Mucosa of gallbladder (tissue), 1 donor: ENCODE data around the gene METTL23. TPM values are rescaled to one million over a fixed set of nuclear protein-coding genes. Genes with fewer than 3 reads are reported as not detected.
A peak's percentile ranks its signal among the peaks of the same experiment; 100 is the strongest.
"Not testable (repeated sequence)": the region's sequence is repeated elsewhere in the genome, so short reads cannot be mapped to it uniquely, and the experiment has no call there.

Experiments
- DNase-seq: peaks from one replicate; pipeline ENCODE4 v3.0.0-alpha.2; 2020; ENCODE audit warnings: low spot score
- total RNA-seq: library from RNA; stranded (reverse); gene quantifications from one replicate; pipeline ENCODE4 v1.2.1, GENCODE V29; 2021
- donor health status: DM: no; HTN: no; CAD: no.

The METTL23 gene
- total RNA-seq, 1 donor from 2014 or later: 35.0 TPM

DNA sequence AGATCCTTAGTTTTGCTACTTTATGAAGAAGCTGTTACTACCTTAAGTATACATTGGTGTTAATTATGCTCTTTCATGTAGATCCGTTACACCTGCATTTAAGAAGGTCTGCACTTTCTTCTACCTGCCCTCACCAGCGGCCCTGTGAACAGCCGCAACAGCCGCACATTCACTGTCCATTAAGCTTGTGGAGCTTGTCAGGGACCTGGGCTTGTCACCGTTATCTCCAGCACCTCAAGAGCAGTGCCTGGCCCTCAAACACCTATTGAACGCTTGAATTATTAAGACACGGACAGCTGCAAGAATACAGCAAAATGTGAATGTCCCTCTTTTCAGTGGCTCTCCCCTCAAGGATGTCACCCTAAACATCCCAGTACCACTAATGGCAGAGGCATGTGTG, 12.9 kb upstream of the METTL23 start:
- DNase-seq: no peak

DNA sequence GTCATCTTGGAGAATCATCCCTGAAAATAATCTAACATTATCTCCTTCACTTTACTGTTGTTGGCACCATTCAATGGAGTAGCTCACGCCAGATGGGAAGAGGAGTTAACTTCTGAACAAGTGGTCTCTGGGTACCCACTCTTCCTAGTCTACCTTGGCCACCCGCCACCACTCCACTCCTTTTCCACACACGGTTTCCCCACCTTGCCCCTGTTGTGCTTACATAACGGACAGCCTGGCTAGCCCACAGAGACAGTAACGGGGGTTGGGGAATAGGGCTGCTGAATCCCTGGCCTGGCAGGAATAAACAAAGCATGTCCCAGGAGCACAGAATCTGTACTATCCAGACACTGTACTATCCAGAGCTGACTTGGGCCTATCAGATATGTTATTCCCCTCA, 12.3 kb upstream of the METTL23 start:
- no peak for DNase-seq

DNA sequence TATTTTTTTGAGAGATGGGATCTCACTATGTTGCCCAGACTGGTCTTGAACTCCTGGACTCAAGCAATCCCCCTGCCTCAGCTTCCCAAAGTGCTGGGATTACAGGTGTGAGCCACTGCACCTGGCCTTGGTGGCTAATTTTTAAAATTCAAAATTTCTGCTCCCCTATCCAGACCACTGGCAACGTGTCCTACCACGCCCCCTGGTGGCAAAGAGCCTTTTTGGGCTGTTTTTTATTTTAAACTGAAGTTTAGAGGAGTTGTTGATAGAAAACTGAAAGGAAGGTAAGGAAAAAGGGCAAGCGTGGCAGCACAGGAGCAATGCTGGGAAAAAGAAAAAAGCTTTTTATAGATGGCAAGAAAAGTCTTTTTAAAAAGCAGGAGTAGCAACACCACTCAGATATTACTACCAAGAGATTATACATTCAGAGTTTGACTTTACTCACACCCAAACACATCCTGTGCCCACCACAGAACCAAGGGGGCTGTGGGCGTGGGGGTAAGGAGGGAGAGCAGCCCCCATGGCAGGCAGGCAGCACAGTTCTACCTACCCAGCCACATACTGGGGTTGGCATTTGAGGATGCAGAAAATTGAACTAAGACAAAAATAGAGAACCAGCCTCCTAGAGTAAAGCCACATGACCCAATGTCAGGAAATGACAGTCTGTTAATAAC, 11.7 kb upstream of the METTL23 start:
- peak; percentile 76 for DNase-seq

- no peak for DNase-seq
These were observed 11.2 kb upstream of the METTL23 start for GRCh38 chr17:76715496-76715830.

- peak; percentile 57 for DNase-seq
These were observed 10.3 kb upstream of the METTL23 start for GRCh38 chr17:76716146-76716838.

DNA sequence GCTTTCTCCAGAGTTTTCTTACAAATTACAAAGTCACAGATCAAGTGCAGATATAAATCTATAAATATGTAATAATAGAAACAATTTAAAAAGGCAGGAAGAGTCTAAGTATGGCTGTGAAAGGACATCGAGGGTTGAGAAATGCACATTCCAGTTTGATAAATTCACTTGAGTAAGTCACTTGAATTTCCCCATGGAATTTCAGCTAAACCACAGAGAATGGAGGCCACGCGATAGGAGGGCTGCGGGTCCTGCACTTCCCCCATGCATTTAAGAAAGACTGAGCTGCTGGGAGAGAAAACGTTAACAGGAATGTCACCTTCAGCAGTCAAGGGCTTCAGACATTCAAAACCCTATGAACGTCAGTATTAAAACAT, 9.8 kb upstream of the METTL23 start:
- no peak for DNase-seq

- DNase-seq: no peak
These were observed 8.1 kb upstream of the METTL23 start for GRCh38 chr17:76718516-76718915.

- DNase-seq: no peak
These were observed 6.4 kb upstream of the METTL23 start for GRCh38 chr17:76720211-76720610.

DNA sequence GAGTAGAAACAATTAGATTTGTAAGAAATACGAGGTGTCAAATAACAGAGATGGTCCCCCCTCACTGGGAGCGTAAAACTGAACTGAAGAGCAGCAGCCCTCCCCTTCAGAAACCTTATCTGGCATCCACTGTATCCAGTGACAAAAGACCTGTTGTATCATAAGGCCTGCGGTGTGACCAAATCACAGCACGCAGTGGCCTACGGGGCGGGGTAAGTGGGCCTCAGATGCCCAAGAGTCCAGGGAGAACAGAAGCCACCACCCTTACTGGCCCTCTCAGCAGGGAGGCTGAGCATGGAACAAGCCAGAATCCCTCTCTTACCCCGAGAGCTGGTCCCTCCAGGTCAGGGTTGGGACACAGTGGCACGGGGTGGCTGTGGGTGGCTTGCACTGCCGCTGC, 5.7 kb upstream of the METTL23 start:
- DNase-seq: no peak

DNA sequence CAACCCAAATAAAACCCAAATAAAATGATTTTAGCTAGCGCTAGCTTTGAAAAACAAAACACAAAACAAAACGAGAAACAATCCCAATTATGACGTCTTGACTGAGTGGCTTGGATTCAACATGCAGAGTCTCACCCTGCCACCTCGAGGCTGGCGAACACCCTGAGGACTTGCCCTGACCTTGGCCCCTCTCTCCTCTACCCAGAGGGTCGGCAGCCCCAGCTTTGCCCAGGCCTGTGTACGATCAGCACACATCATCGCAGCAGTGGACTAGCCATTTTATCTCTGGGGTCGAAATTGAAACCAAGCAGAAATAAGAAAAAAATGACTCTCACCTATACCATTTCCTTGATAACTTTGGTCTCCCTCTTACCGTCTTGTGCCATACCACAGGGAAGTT, 5.2 kb upstream of the METTL23 start:
- no peak for DNase-seq

GRCh38 chr17:76722279-76722678, 4.4 kb upstream of the METTL23 start:
- no peak for DNase-seq

DNA sequence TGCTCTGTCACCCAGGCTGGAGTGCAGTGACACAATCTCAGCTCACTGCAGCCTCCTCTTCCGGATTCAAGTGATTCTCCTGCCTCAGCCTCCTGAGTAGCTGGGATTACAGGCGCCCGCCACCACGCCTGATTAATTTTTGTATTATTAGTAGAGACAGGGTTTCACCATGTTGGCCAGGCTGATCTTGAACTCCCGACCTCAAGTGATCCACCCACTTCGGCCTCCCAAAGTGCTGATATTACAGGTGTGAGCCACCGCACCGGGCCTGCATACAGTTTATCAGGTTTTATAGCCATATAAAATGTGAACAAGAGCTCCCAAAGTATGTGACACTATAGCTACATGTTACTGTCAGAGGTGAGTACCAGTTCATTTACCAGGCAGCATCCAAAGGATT, 3.7 kb upstream of the METTL23 start:
- DNase-seq: not testable (repeated sequence)

GRCh38 chr17:76723812-76724211, 2.8 kb upstream of the METTL23 start:
- no peak for DNase-seq

DNA sequence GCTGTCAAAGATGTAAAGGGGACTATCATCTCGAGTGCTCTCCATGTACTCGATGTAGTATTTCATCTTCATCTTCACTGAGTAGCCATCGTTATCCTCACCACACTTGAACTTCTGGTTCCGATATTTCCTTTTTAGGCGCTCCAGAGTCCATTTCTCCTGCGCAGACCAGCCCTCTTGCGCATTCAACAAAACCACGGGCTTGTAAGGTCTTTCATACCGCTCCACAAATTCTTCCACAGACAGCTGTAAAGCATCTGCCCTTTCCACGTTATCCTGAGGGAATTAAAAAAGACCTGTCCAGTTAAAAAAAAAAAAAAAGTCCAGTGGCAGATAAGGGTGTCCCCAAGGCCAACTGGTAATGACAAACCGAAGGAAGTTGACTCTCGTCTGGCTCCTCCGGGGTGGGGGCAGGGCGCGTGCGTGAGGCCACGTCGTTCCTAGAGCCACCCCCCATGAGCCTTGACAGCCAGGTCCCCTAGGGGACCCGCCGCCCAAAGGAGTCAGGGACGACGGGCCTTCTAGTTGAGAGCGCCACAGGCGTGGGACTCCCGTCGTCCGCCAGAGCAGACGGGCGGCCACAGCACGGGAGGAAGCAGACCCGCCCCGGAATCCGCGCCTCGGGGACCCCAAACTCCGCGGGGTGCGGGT, 934 bp upstream of the METTL23 start:
- DNase-seq: peak; percentile 71

DNA sequence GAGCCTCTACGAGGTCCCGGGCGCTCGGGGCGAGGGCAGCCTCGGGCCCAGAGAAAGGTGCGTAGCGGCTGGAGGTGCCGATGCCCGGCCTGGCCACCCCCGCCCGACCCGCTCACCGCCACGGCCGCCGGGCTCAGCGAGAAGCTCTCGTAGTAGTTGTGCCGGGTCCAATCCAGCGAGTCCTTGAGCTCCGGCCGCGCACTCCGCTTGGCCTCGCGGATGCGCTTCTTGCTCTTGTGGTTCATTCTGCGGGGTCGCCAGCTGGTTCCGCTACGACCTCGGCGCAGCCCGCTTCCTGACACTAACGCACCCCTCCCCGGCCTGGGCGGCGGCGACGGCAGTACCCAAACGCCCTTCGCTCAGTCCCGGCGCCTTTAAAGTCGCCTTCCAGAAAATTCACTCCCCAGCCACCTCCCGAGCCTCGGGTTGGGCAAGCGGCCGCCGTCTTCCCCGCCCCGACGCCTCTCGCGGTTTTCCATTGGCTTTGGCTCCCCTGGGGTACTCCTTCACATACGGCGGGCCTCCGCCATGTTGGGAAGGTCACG, 336 bp upstream of the METTL23 start, which contains the start of gene JMJD6:
Gene JMJD6, minus strand, starts transcription at position 376 of the 545 bp plus-strand sequence. Its CDS starts 131 bp downstream, at position 245.
- peak; percentile 98 for DNase-seq

GRCh38 chr17:76727745-76728456, 1.3 kb downstream of the METTL23 start:
- DNase-seq: no peak

GRCh38 chr17:76731800-76732733, 5.4 kb downstream of the METTL23 start:
- DNase-seq: not testable (repeated sequence)

GRCh38 chr17:76732734-76733617, 6.3 kb downstream of the METTL23 start:
- no peak for DNase-seq

- no peak for DNase-seq
These were observed 6.9 kb downstream of the METTL23 start for GRCh38 chr17:76733618-76733957.
